WTC11 (cell line): ENCODE measurements around the gene IL20RB.

Experiments
- CREM ChIP-seq: sonication (generic); formaldehyde crosslinking; IDR thresholded peaks from 2 replicates; pipeline ENCODE4 v1.8.1; 2022; ENCODE audit warnings: mild to moderate bottlenecking, missing genetic modification reagents, moderate library complexity
- SMAD3 ChIP-seq: sonication (generic); formaldehyde crosslinking; IDR thresholded peaks from 2 replicates; pipeline ENCODE4 v1.8.0; 2022; ENCODE audit warnings: missing genetic modification reagents, mild to moderate bottlenecking, borderline replicate concordance

DNA sequence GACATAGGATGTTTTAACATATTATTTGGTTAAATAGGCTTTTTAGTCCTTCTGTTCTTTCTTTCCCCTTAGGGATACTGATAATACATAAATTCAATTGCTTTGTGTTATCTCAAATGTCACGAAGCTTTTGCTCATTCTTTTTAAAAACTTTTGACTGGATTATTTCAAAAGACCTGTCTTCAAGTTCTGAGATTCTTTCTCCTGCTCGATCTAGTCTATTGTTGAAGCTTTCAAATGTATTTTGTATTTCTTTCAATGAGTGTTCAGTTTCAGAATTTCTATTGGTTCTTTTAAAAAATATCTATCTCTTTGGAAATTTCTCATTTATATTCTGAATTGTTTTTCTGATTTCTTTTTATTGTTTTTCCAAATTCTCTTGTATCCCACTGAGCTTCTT, 16.9 kb downstream of the IL20RB start:
- TF ChIP-seq CREM (no peak), SMAD3 (no peak)
